Neural progenitor cell (in vitro differentiated cells): ENCODE results near the gene CEP104. TPM values are rescaled to one million over a fixed set of nuclear protein-coding genes. Genes with fewer than 3 reads are reported as not detected.
A peak's percentile ranks its signal among the peaks of the same experiment; 100 is the strongest.

Experiments
- DNase-seq: peaks from one replicate; pipeline ENCODE4 v3.0.0-alpha.2; 2016; ENCODE audit warnings: low spot score
- H2AFZ ChIP-seq: fragments of 200-600 bp; sonication (generic); replicated peaks from 2 replicates; pipeline ENCODE4 v1.6.1; 2016; ENCODE audit warnings: antibody characterized with exemption
- H3F3A ChIP-seq: fragments of 200-600 bp; sonication (generic); 2 replicates; pipeline ENCODE4 v1.6.1; 2016; ENCODE audit warnings: antibody characterized with exemption, low read depth
- H3K27ac ChIP-seq: fragments of 200-600 bp; sonication (generic); 2 replicates; pipeline ENCODE4 v1.5.1; 2016; ENCODE audit warnings: mild to moderate bottlenecking
- H3K27me3 ChIP-seq: fragments of 200-600 bp; sonication (generic); 2 replicates; pipeline ENCODE4 v1.6.1; 2016; ENCODE audit warnings: mild to moderate bottlenecking, moderate library complexity
- H3K36me3 ChIP-seq: fragments of 200-600 bp; sonication (generic); 2 replicates; pipeline ENCODE4 v1.5.1; 2016
- H3K4me1 ChIP-seq: fragments of 200-600 bp; sonication (generic); 2 replicates; pipeline ENCODE4 v1.6.1; 2016; ENCODE audit warnings: mixed run types
- H3K4me2 ChIP-seq: fragments of 200-600 bp; sonication (generic); 2 replicates; pipeline ENCODE4 v1.6.1; 2016
- H3K4me3 ChIP-seq: fragments of 200-600 bp; sonication (generic); 2 replicates; pipeline ENCODE4 v1.5.1; 2016
- H3K79me2 ChIP-seq: fragments of 200-600 bp; sonication (generic); 2 replicates; pipeline ENCODE4 v1.6.1; 2016; ENCODE audit warnings: low read depth
- H3K9ac ChIP-seq: fragments of 200-600 bp; sonication (generic); 2 replicates; pipeline ENCODE4 v1.6.1; 2016
- H3K9me3 ChIP-seq: fragments of 200-600 bp; sonication (generic); 2 replicates; pipeline ENCODE4 v1.5.1; 2016; ENCODE audit warnings: low read depth
- H4K20me1 ChIP-seq: fragments of 200-600 bp; sonication (generic); 2 replicates; pipeline ENCODE4 v1.6.1; 2016; ENCODE audit warnings: low read depth
- H3K27ac Mint-ChIP-seq: 3 replicates; pipeline ENCODE4 v1.8.0; 2021; ENCODE audit warnings: mixed read lengths
- H3K27me3 Mint-ChIP-seq: 2 replicates; pipeline ENCODE4 v1.8.0; 2022; ENCODE audit warnings: low read depth, mild to moderate bottlenecking, inconsistent platforms, moderate library complexity, mixed read lengths; ENCODE audit not compliant: insufficient read depth
- H3K36me3 Mint-ChIP-seq: 3 replicates; pipeline ENCODE4 v1.8.0; 2021; ENCODE audit warnings: mixed read lengths
- H3K4me1 Mint-ChIP-seq: 3 replicates; pipeline ENCODE4 v1.8.0; 2021; ENCODE audit warnings: mixed read lengths
- H3K4me3 Mint-ChIP-seq: 3 replicates; pipeline ENCODE4 v1.8.0; 2021; ENCODE audit warnings: mild to moderate bottlenecking, moderate library complexity, mixed read lengths
- H3K9me3 Mint-ChIP-seq: 3 replicates; pipeline ENCODE4 v1.8.0; 2020; ENCODE audit warnings: mixed read lengths
- CTCF ChIP-seq: fragments of 200-600 bp; sonication (generic); IDR thresholded peaks from 2 replicates; pipeline ENCODE4 v1.5.1; 2017; ENCODE audit warnings: antibody characterized with exemption, mild to moderate bottlenecking
- EZH2 ChIP-seq: fragments of 200-600 bp; sonication (generic); IDR thresholded peaks from 2 replicates; pipeline ENCODE4 v1.6.1; 2017; ENCODE audit warnings: antibody characterized with exemption, mild to moderate bottlenecking, moderate library complexity
- EZH2phosphoT487 ChIP-seq: fragments of 200-600 bp; sonication (generic); IDR thresholded peaks from 2 replicates; pipeline ENCODE4 v1.6.1; 2017; ENCODE audit warnings: antibody characterized with exemption
- total RNA-seq: library from RNA; depleted of rRNA; stranded (reverse); fragments of >200 nt; gene quantifications from 2 replicates; pipeline ENCODE4 v1.2.3, GENCODE V29; 2015; ENCODE audit warnings: low replicate concordance

CEP104 gene
- total RNA-seq, 1 donor from 2014 or later, result 12.9 TPM

DNA sequence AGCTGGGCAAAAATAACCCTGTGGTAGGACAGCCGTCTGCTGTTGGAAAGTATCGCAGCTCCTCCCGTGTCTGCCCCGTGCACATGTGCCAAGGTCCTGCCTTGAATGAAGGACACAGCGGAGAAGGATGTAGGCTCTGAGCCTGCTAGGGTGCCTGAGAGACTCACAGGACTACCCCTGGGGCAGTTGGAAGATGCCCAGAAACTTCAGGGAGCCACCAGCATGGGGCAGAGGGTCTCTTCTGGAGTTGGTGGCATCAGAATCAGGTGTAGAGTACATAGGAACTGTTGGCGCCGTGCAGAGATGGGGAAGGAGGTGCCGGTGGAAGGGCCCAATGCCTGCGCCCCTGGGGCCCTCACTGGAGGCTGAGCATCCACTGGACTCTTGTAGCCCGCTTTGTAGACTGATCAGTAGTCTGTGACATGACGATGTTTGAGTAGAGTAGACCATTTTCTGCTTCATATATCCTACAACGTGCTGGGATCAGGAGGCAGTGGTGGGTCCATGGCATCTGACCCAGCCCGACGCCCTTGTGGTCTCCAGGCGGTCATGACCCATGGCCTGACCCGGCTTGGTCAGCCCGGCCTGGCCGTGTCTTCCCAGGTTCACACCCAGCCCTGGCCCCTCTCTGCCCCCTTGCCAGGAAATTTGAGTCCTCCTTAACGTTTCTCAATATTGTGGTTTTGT, 48.4 kb upstream of the CEP104 start:
- Histone ChIP-seq H4K20me1 (no peaks in the 10 kb centered on the region), H3K36me3 (no peaks in the 10 kb centered on the region), H3F3A (peaks cover 4% of the 10 kb centered on the region), H2AFZ (no peak overlapping the region), H3K27ac (no peak overlapping the region), H3K9ac (no peak overlapping the region), H3K9me3 (no peaks in the 10 kb centered on the region), H3K4me2 (no peak overlapping the region), H3K4me3 (no peak overlapping the region), H3K79me2 (no peaks in the 10 kb centered on the region), H3K4me1 (peaks cover 13% of the 10 kb centered on the region), H3K27me3 (no peaks in the 10 kb centered on the region)
- Mint-ChIP-seq H3K27ac (peak overlapping the region; percentile 72), H3K27me3 (peaks cover 21% of the 10 kb centered on the region), H3K4me3 (no peak overlapping the region), H3K4me1 (peaks cover 58% of the 10 kb centered on the region), H3K9me3 (peaks cover 1% of the 10 kb centered on the region), H3K36me3 (no peaks in the 10 kb centered on the region)
- TF ChIP-seq CTCF (no peak), EZH2 (no peak), EZH2phosphoT487 (no peak)
- no peak for DNase-seq

DNA sequence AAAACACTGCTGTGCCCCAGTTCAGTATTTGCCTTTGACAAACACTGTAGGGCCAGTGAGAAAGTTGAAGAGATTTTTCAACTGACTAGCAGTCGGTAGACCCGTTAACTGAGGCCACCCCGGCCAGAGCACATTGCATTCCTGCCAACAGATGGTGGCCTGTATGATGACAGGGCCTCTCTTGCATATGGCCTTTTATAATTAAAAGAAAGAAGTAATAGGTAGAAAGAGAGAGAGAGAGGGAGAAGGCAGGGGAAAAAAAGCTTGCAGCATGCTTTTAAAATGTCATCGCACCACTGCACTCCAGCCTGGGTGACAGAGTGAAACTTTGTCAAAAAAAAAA, 47.8 kb upstream of the CEP104 start:
- Histone ChIP-seq H3K9me3 (no peaks in the 10 kb centered on the region), H3K27ac (no peak overlapping the region), H2AFZ (no peak overlapping the region), H3K9ac (no peak overlapping the region), H3K36me3 (no peaks in the 10 kb centered on the region), H3K27me3 (no peaks in the 10 kb centered on the region), H3F3A (peaks cover 6% of the 10 kb centered on the region), H4K20me1 (no peaks in the 10 kb centered on the region), H3K4me2 (no peak overlapping the region), H3K79me2 (peaks cover under 1% of the 10 kb centered on the region), H3K4me1 (peaks cover 13% of the 10 kb centered on the region), H3K4me3 (no peak overlapping the region)
- TF ChIP-seq EZH2phosphoT487 (no peak), CTCF (no peak), EZH2 (no peak)
- Mint-ChIP-seq H3K4me1 (peaks cover 53% of the 10 kb centered on the region), H3K36me3 (no peaks in the 10 kb centered on the region), H3K4me3 (no peak overlapping the region), H3K27ac (peak overlapping the region; percentile 72), H3K27me3 (peaks cover 21% of the 10 kb centered on the region), H3K9me3 (peaks cover 2% of the 10 kb centered on the region)
- no peak for DNase-seq

DNA sequence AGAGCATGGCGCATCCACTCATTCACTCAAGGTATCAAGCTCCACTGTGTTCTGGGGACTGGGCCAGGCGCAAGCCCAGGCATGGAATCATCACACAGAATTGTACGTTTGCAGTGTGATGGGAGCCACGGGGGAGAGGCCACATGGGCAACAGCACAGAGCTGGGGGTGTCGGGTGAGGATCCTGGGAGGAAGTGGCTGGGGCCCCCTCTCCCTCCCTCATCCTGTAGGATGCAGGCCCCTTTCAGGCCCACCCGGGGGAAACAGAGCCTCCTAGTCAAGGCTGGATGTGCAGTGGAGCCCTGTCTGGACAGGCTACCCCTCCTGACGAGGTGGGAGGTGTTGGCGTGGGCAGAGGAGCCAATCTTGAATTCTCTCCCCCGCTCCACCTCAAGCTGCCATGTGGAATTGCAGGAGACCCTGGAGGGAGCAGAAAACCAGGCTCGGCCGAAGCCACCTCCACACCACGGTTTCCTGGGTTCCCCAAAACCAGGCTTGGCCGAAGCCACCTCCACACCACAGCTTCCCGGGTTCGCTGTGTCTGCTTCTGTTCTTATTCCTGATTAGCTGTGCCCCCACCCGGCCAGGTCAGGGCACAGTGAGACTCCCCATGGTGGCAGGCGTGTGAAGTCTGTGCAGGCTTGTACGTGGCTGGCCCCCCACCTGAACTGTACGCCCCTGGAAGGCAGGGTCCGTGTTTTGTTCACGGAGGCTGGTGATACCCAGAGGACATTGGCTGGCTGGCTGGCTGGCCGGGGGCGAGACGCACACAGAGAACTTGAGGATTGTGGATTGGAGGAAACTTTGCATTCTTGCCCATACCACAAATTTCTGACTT, 47.2 kb upstream of the CEP104 start:
- H3K4me3 Mint-ChIP-seq, result peak overlapping the region; percentile 2
- Histone ChIP-seq H3K9ac (no peak overlapping the region), H3K27me3 (no peaks in the 10 kb centered on the region), H3K9me3 (no peaks in the 10 kb centered on the region), H3K36me3 (no peaks in the 10 kb centered on the region), H3F3A (peaks cover 12% of the 10 kb centered on the region), H2AFZ (peak overlapping the region; percentile 35), H3K4me1 (peaks cover 14% of the 10 kb centered on the region), H3K79me2 (peaks cover 7% of the 10 kb centered on the region), H4K20me1 (no peaks in the 10 kb centered on the region), H3K4me2 (peak overlapping the region; percentile 18), H3K27ac (no peak overlapping the region), H3K4me3 (no peak overlapping the region)
- DNase-seq, result no peak
- H3K36me3 Mint-ChIP-seq, result no peaks in the 10 kb centered on the region
- H3K27ac Mint-ChIP-seq, result peak overlapping the region; percentile 72
- H3K27me3 Mint-ChIP-seq, result peaks cover 21% of the 10 kb centered on the region
- peaks cover 2% of the 10 kb centered on the region for H3K9me3 Mint-ChIP-seq
- no peak for TF ChIP-seq CTCF
- no peak for TF ChIP-seq EZH2phosphoT487
- no peak for TF ChIP-seq EZH2
- peaks cover 50% of the 10 kb centered on the region for H3K4me1 Mint-ChIP-seq
